Measurements from ENCODE around the gene RBM10. TPM values are rescaled to one million over a fixed set of nuclear protein-coding genes. Genes with fewer than 3 reads are reported as not detected.

RBM10 gene
- total RNA-seq, 1 experiment from 2014 or later, result 69.5 TPM

DNA sequence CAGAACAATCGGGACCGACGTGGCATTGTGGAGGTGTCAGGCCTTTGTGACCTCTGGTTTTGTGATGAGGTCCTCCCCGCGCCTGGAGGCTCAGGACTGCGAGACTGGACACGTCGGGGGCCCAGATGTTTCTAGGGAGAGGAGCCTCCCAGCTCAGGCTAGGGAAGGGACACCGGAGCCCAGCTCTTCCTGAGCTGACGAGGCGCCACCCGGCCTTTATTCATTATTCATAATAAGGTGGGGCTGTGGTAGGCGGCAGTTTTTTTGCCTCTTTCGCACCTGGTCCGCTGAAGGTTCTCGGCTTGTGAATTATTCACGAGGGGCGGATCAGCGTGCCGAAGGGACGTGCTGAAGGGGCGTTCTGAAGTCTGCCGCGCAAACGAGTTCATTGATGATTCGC, 46.3 kb downstream of the RBM10 start:
- POLR2A ChIA-PET, result interaction anchor here (0.5 to 2.7 kb wide), 17 partner anchors 9 to 432 kb away, joined by 3 to 25 read pairs (median 4); partner anchors contain the start of genes CDK16, RBM10, SLC9A7 and USP11
- CTCF ChIA-PET, result interaction anchor here (0.6 to 3.0 kb wide), 8 partner anchors 13 to 878 kb away, joined by 3 to 14 read pairs (median 6); partner anchors contain the start of genes NDUFB11 and RBM10
- Mint-ChIP-seq H3K27me3 (ENCODE audit: insufficient read depth, unreplicated experiment) (peaks cover 11% of the 10 kb centered on the region), H3K36me3 (ENCODE audit: insufficient read depth, unreplicated experiment) (peaks cover 10% of the 10 kb centered on the region), H3K4me3 (ENCODE audit: unreplicated experiment) (peak overlapping the region; percentile 92), H3K27ac (ENCODE audit: low read depth, unreplicated experiment) (peak overlapping the region; percentile 84), H3K4me1 (ENCODE audit: insufficient read depth, unreplicated experiment) (peaks cover 18% of the 10 kb centered on the region), H3K9me3 (ENCODE audit: unreplicated experiment) (no peaks in the 10 kb centered on the region)
- no peak for TF ChIP-seq CTCF (IDR thresholded peaks at IDR 0.05; ENCODE audit: unreplicated experiment)
- peak; percentile 51 for DNase-seq (ENCODE audit: unreplicated experiment)
- intact Hi-C loops (cut with micrococcal nuclease), result loop anchor here (5.0 to 10.0 kb wide), 2 partner anchors 291 to 833 kb away; partner anchors contain the start of gene ZNF41
- BruUV-seq (replicated peaks), result no TSS peak

GRCh38 chrX:47191806-47192401, 46.9 kb downstream of the RBM10 start:
- TF ChIP-seq CTCF (IDR thresholded peaks at IDR 0.05; ENCODE audit: unreplicated experiment), result no peak
- no TSS peak for BruUV-seq (replicated peaks)
- Mint-ChIP-seq H3K4me1 (ENCODE audit: insufficient read depth, unreplicated experiment) (peaks cover 24% of the 10 kb centered on the region), H3K27me3 (ENCODE audit: insufficient read depth, unreplicated experiment) (peaks cover 11% of the 10 kb centered on the region), H3K27ac (ENCODE audit: low read depth, unreplicated experiment) (no peak overlapping the region), H3K9me3 (ENCODE audit: unreplicated experiment) (no peaks in the 10 kb centered on the region), H3K4me3 (ENCODE audit: unreplicated experiment) (peak overlapping the region; percentile 92), H3K36me3 (ENCODE audit: insufficient read depth, unreplicated experiment) (peaks cover 8% of the 10 kb centered on the region)
- no peak for DNase-seq (ENCODE audit: unreplicated experiment)
- intact Hi-C loops (cut with micrococcal nuclease), result loop anchor here (5.0 to 10.0 kb wide), 2 partner anchors 290 to 833 kb away; partner anchors contain the start of gene ZNF41
- ChIA-PET CTCF (interaction anchor here (0.6 to 3.0 kb wide), 8 partner anchors 14 to 877 kb away, joined by 3 to 14 read pairs (median 4); partner anchors contain the start of genes NDUFB11 and RBM10), POLR2A (interaction anchor here (0.6 to 2.7 kb wide), 11 partner anchors 9 to 349 kb away, joined by 3 to 25 read pairs (median 4); partner anchors contain the start of genes CDK16 and USP11)

DNA sequence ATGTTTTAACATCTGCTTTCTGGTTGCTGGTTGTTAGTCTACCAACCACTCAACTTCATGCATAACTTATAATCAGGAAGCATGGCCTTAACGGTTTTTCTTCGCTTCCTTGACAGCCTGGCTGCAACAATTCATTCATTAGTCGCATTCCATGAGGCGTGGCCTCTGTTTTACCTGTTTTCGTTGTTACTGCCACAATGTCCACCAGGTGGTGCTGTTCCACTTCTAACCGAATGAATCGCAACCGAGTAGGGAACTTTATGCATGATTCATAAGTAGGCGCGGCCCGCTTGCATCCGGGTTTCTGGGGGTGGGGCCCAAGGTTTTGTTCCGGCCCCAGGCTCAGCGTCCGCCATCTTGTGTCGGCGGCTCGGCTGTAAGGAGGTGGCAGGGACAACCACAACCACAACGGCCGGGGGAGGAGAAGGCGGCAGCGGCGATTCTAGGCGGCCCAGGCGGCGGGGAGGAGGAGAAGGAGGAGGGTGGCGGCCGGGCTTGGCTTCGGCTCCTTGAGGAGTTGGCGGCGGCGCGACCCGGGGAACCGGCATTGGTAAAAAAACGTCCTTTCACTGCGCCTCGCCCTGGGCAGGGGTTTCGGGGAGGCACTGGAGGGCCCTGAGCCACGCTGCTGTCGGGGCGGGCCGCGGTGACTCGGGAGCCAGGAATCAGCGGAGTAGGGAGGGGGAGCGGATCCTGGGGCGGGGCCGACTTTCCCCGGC, 48.6 kb downstream of the RBM10 start, which contains the start of gene UBA1:
UBA1 (plus strand) TSS at position 355 of the 719 bp plus-strand sequence. CDS start 4,974 bp downstream, outside the sequence.
- peak within 1 kb of the TSS; percentile 98 for H3K4me3 Mint-ChIP-seq (ENCODE audit: unreplicated experiment)
- intact Hi-C loops (cut with micrococcal nuclease), result loop anchor here (1.0 to 10.0 kb wide), 7 partner anchors 24 to 831 kb away; partner anchors contain the start of gene ZNF41
- peaks cover 4% of the 10 kb centered on the region for H3K27me3 Mint-ChIP-seq (ENCODE audit: insufficient read depth, unreplicated experiment)
- peak; percentile 99 for DNase-seq (ENCODE audit: unreplicated experiment)
- no TSS peak for BruUV-seq (replicated peaks)
- H3K27ac Mint-ChIP-seq (ENCODE audit: low read depth, unreplicated experiment), result peak within 1 kb of the TSS; percentile 99
- H3K9me3 Mint-ChIP-seq (ENCODE audit: unreplicated experiment), result no peaks in the 10 kb centered on the region
- peaks cover 28% of the 10 kb centered on the region for H3K4me1 Mint-ChIP-seq (ENCODE audit: insufficient read depth, unreplicated experiment)
- peak; percentile 60 for TF ChIP-seq CTCF (IDR thresholded peaks at IDR 0.05; ENCODE audit: unreplicated experiment)
- ChIA-PET POLR2A (interaction anchor here (1.2 to 1.9 kb wide), 4 partner anchors 24 to 190 kb away, joined by 3 to 12 read pairs (median 4); partner anchors contain the start of genes CDK16 and USP11), CTCF (interaction anchor here (1.1 to 3.0 kb wide), 4 partner anchors 12 to 191 kb away, joined by 4 to 14 read pairs (median 6); no protein-coding TSS in a partner anchor)
- peaks cover 12% of the 10 kb centered on the region for H3K36me3 Mint-ChIP-seq (ENCODE audit: insufficient read depth, unreplicated experiment)

Measured in MCF 10A (cell line).